ENCODE results near the gene ACACA.
"Not testable (repeated sequence)": the region's sequence is repeated elsewhere in the genome, so short reads cannot be mapped to it uniquely, and the experiment has no call there.

ACACA gene

GRCh38 chr17:37393352-37393751 lies 13.3 kb downstream of the ACACA start:
- DNase-seq (ENCODE audit: low read depth): no peak

- peak; percentile 31 for DNase-seq (ENCODE audit: low read depth)
Measured at GRCh38 chr17:37392024-37392590, 14.5 kb downstream of the ACACA start.

GRCh38 chr17:37391146-37391545 lies 15.5 kb downstream of the ACACA start:
- DNase-seq (ENCODE audit: low read depth): no peak

- DNase-seq (ENCODE audit: low read depth): no peak
Measured at GRCh38 chr17:37389160-37389559, 17.5 kb downstream of the ACACA start.

DNA sequence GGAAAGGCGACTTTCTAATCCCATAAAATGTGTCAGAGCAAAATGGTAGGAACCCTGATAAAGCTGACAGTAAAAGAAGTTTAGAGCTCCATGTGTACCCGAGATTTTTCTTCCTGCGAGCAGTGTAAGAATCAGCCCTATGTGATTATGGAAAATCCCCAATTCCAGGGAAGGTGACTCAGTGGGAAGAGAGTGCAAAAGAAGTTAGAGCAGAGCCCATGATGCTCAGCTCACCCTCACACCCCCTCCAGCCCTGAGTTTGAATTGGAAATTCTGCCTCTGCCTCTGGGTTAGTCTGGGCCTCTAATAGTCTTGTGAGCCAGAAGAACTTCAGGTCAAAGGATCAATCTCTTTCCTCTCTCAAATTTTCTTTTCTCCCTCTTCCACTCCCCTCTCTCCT lies 18.4 kb downstream of the ACACA start:
- peak; percentile 25 for DNase-seq (ENCODE audit: low read depth)

- no peak for DNase-seq (ENCODE audit: low read depth)
Measured at GRCh38 chr17:37386462-37386861, 20.2 kb downstream of the ACACA start.

- no peak for DNase-seq (ENCODE audit: low read depth)
Measured at GRCh38 chr17:37385474-37385990, 21.1 kb downstream of the ACACA start.

DNA sequence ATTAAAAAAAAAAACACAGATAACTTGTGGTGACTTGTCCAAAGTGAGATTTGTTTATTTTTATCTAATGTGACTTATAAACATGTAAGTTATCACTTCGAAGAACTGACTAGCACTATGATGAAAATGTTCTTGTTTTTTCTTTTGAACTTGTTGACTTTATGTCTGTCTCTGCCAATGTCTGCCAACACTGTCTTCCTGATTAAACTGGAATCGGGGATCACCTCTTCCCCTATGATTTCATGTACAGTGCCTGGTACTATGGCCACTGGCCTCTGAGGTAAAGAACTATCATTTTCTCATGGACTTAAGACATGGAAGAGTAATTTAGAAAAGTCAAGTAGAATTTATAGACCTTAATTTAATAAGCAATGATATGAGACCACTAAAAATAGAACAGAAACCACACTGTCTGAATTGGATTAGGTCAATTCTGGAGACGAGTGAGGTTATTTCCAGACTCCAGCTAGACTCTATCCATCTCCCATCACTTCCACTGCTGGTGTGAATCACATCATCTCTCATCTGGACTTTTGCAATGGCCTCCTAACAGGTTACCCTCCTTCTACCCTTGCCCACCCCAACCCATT lies 22.0 kb downstream of the ACACA start:
- DNase-seq (ENCODE audit: low read depth): no peak

DNA sequence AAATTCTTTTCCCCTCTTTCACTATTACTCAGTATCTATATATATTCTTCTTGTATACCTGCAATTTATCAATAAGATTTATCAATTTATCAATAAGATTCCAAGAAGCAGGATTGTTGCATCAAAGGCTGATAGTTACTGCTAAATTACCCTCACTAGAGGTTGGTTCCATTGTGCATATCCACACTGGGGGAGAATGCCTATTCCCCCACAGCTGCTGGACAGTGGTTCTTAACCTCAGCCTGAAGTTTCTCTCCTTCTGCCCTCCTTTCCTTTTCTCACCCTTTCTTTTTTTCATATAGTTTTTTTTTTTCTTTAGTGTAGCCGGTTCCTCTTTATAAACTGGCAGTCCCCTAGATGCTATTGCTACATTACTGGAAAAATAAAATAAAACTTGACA lies 24.6 kb downstream of the ACACA start:
- no peak for DNase-seq (ENCODE audit: low read depth)

DNA sequence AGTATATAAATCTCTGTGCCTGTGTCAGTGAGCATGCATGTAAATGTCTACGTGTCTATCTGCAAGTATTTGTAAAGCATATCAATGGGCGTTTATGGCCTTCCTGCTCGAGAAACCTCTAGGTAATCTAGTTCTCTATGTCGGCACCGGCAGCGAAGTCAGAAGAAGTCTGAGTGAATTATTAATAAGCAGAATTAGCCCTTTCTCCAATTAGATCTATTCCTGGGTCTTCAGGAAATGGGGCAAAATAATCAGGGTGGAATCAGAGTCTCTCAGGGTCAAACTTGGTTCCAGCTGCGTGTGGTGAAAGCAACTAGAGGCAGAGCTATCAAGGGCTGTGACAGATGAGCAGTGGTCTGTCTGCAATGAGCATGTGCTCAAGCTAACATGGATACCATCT lies 30.9 kb downstream of the ACACA start, which contains the start of gene C17orf78:
TSS of gene C17orf78 (plus strand) at position 280 of the 400 bp plus-strand sequence. CDS start at position 388, 108 bp downstream.
- DNase-seq (ENCODE audit: low read depth): no peak

GRCh38 chr17:37373530-37374159 lies 33.0 kb downstream of the ACACA start:
- DNase-seq (ENCODE audit: low read depth): peak; percentile 74

DNA sequence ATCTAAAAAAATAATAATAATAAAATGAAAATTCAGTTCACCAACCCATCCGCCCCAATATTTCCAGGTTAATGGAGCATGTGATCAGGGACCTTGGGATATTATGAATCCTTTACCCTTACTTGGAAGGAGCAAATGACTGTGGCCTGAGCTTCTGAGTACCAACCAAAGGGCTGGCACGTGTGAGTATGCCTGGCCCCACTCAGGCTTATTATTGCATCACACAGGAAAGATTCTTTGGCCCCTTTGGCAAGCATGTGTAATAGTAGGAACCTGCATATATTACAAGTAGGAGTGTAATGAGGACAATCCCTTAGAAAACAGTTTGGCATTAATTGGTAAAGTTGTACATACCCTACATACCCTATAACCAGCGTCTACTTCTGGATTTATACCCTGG lies 38.1 kb downstream of the ACACA start:
- DNase-seq (ENCODE audit: low read depth): peak; percentile 6

DNA sequence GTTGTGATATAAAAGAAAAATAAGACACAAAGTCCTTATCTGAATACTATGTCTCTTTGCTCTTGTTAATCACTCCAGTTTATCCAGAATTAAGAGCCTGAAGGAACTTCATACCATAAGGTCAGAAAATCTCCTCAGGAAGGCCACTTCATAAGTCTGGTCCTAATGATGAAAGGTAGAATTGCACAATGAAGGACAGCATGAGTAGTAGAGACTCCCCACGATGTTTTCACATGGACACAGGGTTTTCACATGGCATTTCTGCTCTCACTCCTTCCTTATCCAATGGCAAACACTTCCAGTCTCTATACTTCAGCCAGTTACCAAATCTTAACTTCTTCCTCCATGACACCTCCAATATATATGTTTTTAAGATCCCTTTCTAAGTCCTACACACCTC lies 41.0 kb downstream of the ACACA start:
- DNase-seq (ENCODE audit: low read depth): no peak

DNA sequence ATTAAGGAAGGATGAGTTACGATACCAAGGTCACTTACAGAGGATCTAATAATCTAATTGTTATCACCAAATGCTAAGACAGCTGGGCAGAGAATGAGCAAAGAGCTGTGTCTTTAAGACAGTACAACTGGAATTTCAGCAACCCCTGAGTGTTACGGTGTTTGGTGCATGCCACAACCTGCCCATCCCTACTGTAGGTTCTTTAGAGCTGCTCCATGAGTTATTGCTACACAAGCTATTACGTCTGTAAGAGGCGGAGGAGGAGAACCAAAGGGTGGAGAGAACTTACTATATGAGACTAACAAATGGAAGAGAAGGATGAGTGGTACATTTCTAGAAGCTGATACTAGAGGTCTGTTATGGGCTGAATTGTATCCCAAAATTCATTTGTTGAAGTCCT lies 45.1 kb downstream of the ACACA start:
- DNase-seq (ENCODE audit: low read depth): no peak

GRCh38 chr17:37360632-37361031 lies 46.0 kb downstream of the ACACA start:
- peak; percentile 4 for DNase-seq (ENCODE audit: low read depth)

GRCh38 chr17:37359682-37360188 lies 46.9 kb downstream of the ACACA start:
- DNase-seq (ENCODE audit: low read depth): peak; percentile 3

DNA sequence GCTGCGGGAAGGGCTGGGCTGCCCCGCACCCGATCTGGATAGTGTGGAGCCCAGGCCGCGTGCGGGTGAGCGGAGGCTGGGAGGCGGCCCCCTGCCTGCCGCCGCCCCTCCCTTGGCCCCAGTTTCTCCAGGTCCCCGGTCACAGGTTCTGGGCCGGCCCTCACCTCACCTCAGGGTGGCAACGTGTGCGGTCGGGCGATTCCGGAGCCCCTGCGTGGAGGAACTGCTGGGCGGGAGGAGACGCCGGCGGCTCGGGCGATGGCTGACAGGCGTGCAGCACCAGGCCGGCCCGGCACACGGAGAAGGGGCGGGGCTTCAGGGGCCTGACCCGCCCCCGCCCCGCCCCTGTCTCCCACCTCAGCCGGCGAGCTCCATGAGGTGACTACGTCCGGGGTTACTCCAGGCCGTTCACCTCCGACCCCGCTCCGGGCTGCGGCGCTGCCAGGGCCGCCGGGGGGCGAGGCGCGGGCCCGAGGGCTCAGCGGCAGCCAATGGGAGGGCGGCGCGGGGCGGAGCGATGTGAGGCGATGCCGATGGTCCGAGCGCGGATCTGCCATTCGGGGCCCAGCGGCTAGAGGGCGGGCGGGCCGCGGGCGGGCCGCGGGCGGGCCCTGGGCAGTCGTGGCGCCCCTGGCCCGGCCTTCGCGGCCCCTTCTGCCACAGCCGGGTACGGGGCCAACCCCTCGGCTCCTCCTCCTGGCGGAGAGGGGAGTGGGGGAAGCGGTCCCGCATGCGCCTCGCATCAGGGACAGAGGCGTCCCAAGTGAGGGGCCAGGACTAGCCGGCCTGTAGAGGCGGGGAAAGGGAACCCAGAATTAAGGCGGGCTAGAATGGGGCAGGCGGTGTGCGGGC lies 47.6 kb downstream of the ACACA start:
- peak; percentile 87 for DNase-seq (ENCODE audit: low read depth)

DNA sequence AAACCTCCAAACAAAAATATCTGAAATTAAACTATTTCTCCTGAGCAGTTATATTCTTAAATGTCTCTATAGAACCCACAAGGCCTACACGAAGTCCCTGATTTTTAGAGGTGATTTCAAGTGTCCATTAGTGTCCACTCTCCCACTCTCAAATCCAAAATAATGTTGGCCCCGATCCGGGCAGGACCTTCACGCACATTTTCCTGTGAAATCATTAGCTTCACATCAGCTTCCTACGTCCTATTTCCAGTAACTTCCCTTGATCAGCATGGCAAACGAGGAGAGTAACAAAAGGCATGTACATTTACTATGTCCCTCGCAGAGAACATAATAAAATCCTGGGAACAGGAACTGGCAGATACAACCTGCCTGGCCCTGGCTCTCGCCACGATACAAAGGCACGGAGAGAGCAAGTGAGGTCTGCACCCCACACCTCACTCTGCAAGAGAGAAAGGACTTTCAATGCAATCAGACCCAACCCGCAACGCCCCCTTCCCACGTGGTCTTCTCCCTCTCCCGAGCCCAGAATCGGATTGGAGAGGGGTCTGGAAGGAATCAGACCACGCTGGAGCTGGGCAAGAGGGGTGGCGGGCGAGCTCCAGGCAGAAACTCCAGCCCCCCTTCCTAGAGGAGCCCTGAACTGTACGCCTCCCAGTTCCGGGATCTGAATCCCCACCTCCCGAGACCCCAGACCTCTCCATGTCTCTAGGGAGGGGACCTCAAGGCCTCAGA lies 48.4 kb downstream of the ACACA start:
- DNase-seq (ENCODE audit: low read depth): peak; percentile 10

DNA sequence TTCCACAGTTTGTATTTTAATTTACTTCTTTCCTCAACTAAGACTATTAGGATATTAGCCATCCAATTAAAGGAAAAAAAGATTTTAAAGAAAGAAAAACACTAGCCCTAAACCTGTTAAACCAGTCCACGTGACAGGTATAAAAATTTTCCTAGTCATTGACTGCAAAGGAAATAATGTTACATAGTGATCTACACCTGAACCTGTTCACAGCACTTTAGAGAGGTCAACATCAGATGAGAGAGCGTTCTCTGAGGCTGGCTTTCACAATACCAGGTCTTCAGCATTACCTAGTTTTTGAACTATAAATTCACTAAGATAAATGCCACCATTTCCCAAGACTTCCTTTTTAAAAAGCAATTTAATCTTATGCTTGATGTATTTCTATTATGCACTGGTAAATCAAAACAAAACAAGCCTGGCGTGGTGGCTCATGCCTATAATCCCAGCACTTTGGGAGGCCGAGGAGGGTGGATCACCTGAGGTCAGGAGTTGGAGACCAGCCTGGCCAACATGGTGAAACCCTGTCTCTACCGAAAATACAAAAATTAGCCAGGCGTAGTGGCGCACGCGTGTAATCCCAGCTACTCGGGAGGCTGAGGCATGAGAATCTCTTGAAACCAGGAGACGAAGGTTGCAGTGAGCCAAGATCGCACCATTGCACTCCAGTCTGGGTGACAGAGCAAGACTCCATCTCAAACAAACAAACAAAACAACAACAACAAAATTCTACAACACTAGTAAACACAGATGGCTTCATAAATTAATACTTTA lies 49.7 kb downstream of the ACACA start:
- DNase-seq (ENCODE audit: low read depth): not testable (repeated sequence)

GRCh38 chr17:37346863-37347402 lies 59.7 kb downstream of the ACACA start:
- not testable (repeated sequence) for DNase-seq (ENCODE audit: low read depth)

Data from stromal cell of bone marrow (primary cell).